CD1c-positive myeloid dendritic cell (primary cell): ENCODE measurements around the gene MALL.
"Not testable (repeated sequence)": the region's sequence is repeated elsewhere in the genome, so short reads cannot be mapped to it uniquely, and the experiment has no call there.

Experiments used
- DNase-seq: peaks from one replicate; pipeline ENCODE4 v3.0.0-alpha.2; 2016; ENCODE audit errors: extremely low spot score

The MALL gene

GRCh38 chr2:110050222-110050621 is 65.4 kb downstream of the MALL start:
- DNase-seq, result not testable (repeated sequence)

DNA sequence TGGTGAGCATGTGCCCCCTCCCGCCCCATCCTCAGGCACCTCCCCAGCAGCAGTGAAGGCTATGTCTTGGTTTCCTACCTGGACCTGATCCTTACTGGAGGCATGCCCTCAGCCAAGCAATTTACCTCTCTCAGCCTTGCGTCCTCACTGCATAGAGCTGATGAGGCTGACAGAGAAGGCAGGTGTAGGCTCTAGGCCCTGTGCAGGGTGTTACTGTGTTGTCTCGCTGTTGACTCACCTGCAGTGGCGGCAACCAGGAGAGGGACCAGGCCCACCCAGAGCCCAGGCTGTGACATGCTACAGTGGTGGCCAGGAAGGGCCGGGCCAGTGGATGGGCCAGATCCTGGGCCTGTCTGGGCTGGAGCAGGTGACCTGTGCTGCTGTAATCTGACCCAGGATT is 65.9 kb downstream of the MALL start:
- DNase-seq, result not testable (repeated sequence)

DNA sequence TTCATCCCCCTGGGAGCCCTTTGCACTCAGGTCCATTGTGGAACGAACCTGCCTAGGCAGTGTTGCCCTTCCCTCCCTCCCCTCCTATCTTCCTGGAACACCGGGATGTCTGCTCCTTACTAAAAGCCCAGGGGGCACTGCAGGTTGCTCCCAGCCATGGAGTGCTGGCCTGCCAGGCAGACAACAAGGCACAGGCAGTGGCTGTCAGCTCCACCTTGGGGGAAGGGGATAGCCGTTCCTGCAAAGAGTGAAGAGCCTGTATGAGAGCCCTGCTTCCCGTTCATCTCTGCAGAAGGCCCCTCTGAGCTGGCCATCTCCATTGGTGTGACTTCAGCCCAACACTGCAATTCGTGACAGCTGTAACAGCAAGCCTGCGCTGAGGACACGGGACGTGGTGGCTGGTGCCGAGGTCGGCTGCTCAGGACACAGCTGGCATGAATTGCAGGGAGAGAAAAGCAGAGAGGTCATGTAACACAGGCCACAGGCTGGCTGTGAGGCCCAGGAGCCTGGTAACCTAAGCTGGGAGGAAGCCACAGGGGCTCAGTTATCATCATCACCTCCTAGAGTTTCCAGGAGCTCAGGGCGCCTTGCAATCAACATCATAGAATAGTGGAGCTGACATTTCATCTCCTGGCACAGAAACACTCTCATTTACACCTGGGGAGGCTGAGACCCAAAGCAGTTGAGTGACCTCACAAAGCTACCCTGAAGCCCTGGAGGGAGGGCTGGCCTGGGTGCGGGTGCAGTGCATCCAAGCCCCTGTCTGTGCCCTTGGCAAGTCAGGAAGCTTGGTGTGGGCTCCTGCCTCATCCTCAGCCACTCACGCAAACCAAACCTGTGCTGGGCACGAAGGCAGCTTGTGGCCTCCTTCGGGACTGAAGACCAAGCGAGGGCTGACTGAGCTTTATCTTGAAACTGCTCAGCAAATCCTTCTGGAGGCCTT is 67.1 kb downstream of the MALL start:
- not testable (repeated sequence) for DNase-seq

DNA sequence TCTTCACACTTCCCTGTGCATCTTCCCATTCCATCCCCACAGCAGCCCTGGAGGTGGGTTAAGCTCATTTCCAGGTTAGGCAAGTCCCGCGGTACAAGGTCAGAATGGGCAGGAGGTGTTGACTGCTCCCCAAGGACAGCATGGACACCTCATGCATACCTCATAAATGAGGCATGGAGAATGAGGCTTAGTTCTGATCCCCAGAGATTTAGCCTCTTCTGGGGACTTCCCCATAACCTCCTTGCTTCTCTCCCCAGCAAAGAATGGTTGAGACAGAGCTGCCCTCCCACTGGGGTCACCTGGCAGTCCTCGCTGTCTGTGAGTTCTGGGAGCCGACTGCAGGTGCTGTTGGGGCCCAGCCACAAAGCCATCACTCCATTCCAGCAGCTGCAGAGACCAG is 68.4 kb downstream of the MALL start:
- DNase-seq, result not testable (repeated sequence)

DNA sequence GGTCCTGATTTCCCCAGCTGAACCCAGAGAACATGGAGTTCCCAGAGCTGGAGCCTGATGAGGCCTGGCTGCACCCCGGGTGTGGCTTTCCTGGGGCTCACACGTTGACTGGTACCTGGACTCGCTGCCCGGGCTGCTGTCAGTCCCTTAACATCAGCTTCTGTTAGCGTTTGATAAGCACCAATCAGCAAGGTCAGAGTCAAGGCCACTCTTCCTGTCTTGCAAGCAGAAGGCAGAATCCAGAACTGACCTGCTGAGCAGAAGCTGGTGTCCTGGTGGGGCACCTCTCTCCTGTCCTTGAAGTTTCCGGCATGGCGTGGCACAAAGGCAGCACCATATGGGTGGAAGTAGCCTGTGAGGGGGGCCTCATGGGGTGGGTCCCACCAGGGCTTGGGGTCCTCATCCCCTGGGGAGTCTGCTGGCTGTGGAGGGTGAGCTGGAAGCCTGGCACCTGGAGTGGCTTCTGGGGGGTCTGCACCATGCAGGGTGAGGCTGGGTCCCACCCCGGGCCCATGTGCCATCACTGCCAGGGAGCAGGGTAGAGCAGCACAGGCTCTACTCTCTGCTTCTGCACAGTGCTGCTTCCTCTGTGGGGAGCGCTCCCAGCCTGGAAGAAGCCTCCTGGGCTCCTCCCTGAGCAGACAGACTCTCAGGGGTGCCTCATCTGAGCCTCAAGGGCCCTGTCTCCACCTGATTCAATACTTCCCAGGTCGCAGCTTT is 73.5 kb downstream of the MALL start:
- DNase-seq, result not testable (repeated sequence)

DNA sequence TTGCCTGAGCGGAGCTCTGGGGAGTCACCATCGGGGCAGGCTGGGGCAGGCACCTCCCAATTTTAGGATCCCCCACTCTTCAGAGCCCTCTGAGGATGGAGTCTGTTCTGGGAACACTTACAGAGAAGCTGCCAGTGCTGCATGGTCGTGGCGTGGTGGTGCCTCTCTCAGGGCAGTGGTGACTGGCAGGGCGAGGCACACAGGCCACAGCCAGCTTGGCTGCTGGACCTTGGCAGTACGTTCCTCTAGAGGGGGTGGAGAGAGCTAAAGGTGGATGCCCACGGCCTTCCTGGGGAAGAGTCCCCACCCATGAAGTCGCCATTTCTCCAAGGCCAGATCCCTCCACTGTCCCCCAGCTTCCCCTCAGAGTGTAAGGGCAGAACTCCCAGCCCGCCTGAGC is 78.3 kb downstream of the MALL start:
- DNase-seq, result not testable (repeated sequence)

DNA sequence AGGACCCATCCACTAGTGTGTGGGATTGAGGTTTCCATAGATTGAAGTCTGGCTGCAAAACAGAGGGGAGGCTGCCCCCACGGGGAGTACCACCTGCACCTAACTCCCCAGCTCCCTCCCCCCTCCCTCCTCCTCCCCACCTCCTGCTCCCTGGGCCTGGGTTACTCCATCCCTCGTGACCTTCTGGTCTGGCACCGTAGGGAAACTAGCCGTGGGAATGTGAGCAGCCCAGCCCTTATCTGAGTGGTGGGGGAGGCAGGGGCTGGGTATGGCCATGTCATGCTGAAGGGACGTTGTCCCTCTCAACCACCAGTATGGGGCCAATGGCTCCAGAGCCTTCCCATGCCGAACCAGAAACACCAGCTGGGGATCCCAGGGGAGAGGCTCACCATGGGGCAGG is 80.2 kb downstream of the MALL start:
- not testable (repeated sequence) for DNase-seq

- DNase-seq, result not testable (repeated sequence)
These were observed 80.7 kb downstream of the MALL start for GRCh38 chr2:110034935-110035334.
